Gastroesophageal sphincter (tissue), 3 donors: Measurements from ENCODE around the gene ATP5MK.

Experiments used
- CTCF ChIP-seq, 4 experiments: fragments of 200-600 bp in 2 of 4; fragments of 450-650 bp in 2 of 4; sonication (generic) in 1 of 4; IDR thresholded peaks; one replicate each; pipeline ENCODE4 v1.5.1; 2017 to 2019; ENCODE audit warnings: antibody characterized with exemption in 4 of 4, mild to moderate bottlenecking in 2 of 4, moderate library complexity in 2 of 4
- POLR2A ChIP-seq, 2 donors: fragments of 450-650 bp; IDR thresholded peaks; one replicate each; pipeline ENCODE4 v1.6.1; 2017; ENCODE audit warnings: antibody characterized with exemption in 2 of 2, mild to moderate bottlenecking in 2 of 2, moderate library complexity in 1 of 2

GRCh38 chr10:103415581-103415980, 19.3 kb upstream of the ATP5MK start:
- TF ChIP-seq CTCF (IDR thresholded peaks at IDR 0.05) (no peak), POLR2A (IDR thresholded peaks at IDR 0.05) (no peak)
